ENCODE measurements around the gene PHLDB1. TPM values are rescaled to one million over a fixed set of nuclear protein-coding genes. Genes with fewer than 3 reads are reported as not detected.

PHLDB1 gene
- total RNA-seq, 2 donors from 2014 or later, result 108 to 159 TPM

DNA sequence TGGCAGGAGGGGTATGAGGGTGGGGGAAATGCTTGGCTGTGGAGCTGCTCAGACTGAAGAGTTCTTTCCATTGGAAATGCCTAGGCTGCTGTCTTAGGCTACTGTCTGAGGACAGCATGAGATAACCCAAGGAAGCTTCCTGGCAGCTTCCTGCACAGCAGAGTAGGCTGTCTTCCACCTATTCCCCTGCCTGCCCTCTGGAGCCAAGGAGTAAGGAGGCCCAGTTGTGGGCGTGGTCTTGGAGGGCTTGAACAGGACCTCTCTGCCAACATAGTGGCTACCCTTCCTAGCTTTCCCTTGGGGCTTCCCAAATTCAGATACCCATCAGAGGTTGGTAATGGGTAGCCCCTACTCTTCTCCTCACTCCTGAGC, 25.9 kb downstream of the PHLDB1 start:
- DNase-seq (no peak), ATAC-seq (no peak)
- intact Hi-C loops (cut with DNase I), result no loop called here

DNA sequence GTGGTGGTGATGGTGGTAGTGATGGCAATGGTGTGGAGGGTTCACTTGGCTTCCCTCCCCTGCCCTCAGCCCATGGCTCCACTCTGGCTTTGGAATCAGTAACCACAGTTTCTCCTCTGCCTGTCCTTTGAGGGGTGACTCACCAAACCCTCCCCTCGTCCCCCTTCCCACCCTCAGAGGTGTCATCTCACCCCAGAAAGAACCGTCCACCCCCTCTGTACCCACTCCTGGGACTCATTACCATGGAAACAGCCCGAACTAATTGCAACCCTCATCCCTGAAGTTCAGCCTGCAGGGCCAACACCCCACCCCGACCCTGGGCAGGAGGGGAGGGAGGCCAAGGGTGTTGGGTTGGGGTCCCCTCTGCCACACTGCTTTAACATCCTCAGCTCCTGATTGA, 26.6 kb downstream of the PHLDB1 start:
- ATAC-seq (peak in 1 of 2 donors; percentile 7), DNase-seq (no peak)
- intact Hi-C loops (cut with DNase I), result no loop called here

DNA sequence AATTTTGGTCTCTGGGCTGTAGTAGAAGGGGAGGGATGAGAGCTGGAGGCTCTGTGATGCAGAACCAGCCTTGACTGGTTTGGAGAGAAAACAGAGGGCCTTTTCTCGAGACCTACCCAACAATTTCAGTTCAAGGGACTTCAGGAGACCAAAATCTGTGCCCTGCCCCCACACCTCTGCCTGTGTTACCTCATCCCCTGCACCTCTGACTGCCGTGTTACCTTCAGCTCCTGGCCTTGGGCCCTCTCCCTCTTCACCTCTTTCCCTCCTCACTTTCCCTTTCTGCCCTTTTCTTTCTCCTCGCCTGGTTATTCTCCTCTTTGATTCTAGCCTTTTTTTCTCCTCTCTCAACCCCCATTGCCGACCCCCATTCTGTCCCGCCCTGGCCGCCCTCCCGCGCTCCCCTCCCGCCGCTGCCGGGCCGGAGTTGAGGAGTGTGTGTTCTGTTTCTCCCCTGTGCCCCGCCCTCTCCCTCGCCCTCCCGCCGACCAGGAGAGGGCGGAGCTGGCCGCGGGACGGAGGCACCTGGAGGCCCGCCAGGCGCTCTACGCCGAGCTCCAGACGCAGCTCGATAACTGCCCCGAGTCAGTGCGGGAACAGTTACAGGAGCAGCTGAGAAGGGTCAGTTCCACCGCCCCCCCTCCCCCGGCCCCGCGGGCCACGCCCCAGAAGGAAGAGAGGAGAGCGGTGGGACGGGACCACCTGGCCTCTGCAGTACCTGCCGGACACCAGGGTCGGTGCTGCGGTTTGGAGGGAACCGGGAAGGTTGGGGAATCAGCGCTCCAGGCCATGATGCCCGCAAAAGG, 27.2 kb downstream of the PHLDB1 start:
- intact Hi-C loops (cut with DNase I), result no loop called here
- DNase-seq (peak; percentile 85), ATAC-seq (peak; percentile 83 to 91)

DNA sequence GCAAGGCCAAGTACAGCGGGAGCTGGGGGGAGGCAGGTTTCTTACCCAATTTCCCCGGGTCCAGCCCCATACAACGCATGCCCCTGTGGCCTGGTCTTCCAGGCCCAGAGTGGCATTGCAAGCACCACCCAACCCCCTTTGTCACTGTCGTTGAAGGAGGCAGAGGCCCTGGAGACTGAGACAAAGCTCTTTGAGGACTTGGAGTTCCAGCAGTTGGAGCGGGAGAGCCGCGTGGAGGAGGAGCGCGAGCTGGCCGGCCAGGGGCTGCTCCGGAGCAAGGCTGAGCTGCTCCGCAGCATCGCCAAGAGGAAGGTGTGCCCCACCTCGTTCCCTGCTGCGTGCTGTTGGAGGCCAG, 27.8 kb downstream of the PHLDB1 start:
- intact Hi-C loops (cut with DNase I), result no loop called here
- ATAC-seq (peak; percentile 9 to 11), DNase-seq (no peak)

DNA sequence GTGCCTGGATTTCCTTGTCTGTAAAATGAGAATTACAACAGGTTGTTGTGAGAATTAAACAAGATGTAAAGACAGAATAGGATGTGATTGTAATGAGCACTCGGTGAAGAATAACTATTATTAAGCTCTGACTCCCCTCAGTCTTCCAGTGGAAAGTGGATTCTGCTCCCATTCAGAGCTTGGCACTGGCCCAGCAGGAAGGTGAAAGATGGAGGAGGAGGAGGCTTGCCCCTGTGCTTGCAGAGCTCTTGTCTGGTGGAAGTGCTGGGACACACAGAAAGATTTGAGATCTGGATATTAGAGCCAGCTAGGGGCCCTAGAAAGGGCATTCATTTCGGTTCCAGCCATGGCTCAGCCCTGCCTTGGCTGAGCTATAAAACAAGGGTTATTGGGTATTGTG, 28.2 kb downstream of the PHLDB1 start:
- no peak for ATAC-seq
- no peak for DNase-seq

DNA sequence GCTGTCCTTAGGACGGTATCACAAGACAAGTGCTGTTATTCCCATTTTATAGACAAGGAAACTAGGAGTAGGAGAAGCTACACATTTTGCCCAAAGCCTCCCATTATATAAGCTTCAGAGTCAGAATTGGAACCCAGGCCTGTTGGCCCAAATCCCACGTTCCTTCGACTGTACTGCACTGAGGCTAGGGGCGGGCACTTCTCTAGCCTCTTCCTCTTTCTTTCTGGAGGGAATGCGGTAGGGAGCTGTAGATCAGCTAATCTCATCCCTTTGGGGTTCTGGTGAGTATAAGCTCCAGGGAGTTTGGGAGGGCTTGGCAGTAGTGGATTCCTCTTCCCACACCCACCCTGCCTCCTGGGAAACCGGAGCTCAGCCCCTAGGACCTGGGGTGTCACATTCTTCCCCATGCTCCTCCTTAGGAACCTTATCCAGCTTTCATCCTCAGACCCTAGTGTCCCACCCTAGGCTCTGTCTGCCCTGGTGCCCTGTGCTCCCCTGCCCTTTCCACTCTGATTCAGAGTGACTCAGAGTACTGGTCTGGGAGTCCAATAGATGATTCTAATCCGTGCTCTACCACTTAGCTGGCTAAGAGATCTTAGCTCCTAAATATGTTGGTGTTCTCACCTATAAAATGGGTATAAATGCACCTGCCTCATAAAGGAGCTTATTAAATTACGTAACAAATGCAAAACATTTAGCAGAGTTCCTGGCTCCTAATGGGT, 29.3 kb downstream of the PHLDB1 start:
- ATAC-seq (no peak), DNase-seq (no peak)
- intact Hi-C loops (cut with DNase I), result no loop called here

More for the DNA sequence above, 28.2 kb downstream of the PHLDB1 start:
- intact Hi-C loops (cut with DNase I), result no loop called here

DNA sequence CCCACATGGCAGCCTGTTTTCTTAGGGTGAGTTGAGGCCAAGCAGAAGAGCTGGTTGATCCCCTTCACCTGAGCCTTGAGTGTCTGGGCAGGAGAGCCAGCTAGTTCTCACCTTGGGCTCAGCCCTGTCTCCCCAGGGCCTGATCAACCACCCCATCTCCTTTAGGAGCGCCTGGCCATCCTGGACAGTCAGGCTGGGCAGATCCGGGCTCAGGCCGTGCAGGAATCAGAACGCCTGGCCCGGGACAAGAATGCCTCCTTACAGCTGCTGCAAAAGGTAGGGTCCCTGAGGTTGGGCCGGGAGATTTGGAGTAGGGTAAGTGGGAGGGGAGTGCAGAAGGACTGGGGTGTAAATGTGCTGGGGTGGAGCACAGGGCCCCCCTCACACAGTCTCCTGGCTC, 31.3 kb downstream of the PHLDB1 start:
- intact Hi-C loops (cut with DNase I), result no loop called here
- DNase-seq, result no peak
- ATAC-seq, result no peak

DNA sequence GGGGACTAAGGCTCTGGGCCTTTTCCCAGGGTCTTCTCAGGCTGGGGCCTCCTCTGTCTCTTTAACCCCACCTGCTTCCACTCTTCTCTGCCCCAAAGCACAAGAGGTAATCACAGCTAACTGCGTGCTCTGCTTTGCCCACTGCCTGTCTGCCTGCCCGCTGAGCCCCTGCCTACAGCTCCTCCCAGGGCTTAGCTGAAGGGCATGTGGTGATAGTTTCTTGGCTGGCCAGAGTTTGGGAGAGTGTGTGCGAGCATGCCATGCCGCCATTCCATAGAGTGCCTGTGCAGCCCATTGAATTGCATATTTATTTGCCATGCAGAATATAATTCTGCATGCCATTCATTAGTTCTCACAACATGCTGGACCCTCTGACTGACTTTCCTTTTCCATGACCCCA, 32.5 kb downstream of the PHLDB1 start:
- DNase-seq, result no peak
- intact Hi-C loops (cut with DNase I), result no loop called here
- ATAC-seq, result peak; percentile 47 to 60

DNA sequence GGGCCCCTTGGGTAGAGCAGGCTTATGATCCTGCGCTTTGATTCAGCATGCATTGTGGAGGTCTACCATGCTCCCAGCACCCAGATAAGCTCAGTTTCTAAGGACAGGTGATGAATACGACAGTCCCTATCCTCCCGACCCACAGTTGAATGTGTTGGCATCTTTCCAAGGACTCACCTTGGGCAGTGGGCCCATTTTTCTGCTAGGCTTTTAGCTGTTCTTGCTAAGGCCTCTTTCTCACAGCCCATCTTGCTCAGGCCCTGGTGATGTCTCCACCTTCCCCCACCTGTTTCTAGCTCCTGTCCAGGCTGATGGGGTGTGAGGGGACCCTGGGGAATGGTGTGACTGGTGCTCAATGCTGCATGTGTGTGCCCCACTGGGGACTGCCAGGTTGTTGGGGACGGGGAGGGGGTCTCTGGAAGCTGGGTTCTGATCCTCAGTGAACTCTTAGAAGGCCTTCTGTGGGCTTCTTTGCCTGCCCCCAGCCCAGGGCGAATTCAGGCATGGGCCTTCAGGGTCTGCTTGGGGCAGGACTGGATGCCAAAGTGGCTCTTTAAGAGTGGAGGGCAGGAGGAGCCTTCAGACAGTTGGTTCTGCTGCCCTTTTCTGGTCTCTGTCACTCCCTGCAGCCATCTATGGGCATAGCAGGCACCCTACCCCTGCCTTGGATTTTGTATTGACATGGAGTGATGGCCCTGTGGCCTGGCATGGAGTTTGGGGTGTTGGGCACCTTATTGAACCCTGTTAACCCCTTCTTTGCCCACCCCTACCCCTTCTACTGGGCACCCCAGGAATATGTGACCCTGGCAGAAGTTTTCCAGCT, 33.1 kb downstream of the PHLDB1 start:
- ATAC-seq, result no peak

DNA sequence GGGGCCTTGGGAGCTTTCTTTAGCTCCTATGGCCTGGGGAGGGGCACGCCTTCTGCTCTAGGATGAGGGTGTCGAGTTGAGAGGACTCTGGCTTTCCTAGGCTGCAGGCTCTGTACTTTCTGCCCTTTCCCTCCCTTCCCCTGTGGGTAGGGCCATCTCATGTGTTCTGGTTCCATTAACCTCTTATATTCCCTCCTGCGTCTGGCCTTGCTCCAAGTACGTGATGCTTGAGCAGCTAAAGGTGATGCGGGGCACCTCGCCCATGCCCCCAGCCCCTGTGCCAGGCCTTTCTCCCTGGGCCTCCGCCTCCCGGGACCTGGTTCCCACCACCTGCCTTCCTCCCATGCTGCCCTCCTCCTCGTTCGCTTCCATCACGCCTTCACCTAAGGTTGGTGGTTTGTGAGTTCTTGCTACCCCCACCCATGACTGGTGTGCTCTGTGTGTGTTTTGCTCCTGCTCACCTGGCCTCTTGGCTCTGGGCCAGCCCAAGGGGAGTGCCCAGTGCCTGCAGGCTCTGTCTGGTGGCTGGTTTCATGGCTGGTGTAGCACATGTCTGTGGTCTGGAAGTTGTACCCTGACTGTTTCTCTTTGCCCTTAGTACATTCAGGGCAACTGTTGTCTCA, 34.1 kb downstream of the PHLDB1 start:
- ATAC-seq (no peak), DNase-seq (no peak)
- intact Hi-C loops (cut with DNase I), result no loop called here

More for the DNA sequence above, 33.1 kb downstream of the PHLDB1 start:
- no peak for DNase-seq
- intact Hi-C loops (cut with DNase I), result no loop called here

DNA sequence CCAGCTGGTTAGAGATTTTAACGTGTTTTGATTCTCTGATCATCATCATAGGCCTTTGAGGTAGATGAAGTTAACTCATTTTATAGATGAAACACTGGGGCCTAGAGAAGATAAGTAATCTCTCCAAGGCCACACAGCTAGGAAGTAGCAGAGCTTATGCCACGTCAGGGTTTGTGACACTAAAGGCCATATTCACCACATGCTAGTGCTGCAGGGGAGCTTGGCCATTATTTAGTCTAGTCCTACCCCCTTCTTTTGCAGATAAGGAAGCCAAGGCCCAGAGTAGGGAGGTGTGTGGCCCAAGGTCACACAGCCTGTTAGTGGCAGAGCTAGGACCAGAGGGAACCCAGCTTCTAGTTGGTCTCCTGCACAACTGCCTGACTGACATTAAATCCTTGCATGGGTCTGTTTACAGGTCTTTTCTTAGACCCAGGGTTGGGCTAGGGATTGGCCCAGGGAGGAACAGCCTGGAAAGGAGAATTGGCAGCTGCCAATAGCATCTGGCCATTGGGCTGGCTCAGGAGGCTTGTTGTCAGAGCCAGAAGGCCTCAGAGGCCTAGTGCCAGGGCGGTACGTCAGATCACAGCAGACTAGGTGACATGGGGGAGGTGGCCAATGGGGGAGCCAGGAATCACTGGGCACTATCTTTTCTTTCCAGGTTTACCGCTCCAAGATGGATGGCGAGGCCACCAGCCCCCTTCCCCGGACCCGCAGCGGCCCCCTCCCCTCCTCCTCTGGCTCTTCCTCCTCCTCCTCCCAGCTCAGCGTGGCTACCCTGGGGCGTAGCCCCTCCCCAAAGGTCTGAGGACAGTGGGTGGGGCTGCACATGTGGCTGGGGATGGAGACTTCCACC, 36.0 kb downstream of the PHLDB1 start:
- DNase-seq, result no peak
- ATAC-seq, result no peak
- intact Hi-C loops (cut with DNase I), result no loop called here

DNA sequence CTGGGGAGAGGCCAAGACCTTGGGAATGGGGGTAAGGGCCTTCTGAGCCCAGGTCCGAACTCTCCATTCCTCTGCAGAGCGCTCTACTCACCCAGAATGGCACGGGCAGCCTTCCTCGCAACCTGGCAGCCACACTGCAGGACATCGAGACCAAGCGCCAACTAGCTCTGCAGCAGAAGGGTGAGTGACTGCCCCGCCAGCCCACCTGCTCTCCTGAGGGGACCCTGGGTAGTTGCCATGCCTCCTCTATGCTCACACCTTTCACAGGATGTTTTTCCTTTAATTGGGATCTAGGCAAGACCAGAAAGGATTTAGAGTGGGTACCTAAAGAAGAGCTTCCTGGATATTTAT, 36.6 kb downstream of the PHLDB1 start:
- intact Hi-C loops (cut with DNase I), result no loop called here
- ATAC-seq, result no peak
- DNase-seq, result no peak

DNA sequence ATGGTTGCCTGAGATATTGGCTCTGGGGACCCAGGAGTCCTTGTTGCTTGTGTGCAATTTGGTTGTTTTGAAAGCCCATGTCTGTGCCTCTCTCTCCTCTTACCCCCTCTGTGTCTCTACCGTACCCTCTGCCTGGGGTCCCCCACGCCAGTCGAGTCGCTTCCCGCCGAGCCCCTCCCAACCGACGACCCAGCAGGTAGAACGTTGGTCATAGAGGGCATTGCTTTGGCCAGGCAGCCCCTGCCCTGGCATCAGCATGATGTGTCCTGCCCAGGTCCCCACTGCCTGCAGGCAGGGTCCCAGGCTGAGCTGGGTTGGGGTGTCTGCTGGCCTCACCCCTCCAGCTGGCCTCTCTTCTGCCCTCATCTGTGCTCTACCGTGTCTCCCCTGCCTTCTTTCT, 37.1 kb downstream of the PHLDB1 start:
- intact Hi-C loops (cut with DNase I), result no loop called here
- ATAC-seq, result no peak
- DNase-seq, result no peak

DNA sequence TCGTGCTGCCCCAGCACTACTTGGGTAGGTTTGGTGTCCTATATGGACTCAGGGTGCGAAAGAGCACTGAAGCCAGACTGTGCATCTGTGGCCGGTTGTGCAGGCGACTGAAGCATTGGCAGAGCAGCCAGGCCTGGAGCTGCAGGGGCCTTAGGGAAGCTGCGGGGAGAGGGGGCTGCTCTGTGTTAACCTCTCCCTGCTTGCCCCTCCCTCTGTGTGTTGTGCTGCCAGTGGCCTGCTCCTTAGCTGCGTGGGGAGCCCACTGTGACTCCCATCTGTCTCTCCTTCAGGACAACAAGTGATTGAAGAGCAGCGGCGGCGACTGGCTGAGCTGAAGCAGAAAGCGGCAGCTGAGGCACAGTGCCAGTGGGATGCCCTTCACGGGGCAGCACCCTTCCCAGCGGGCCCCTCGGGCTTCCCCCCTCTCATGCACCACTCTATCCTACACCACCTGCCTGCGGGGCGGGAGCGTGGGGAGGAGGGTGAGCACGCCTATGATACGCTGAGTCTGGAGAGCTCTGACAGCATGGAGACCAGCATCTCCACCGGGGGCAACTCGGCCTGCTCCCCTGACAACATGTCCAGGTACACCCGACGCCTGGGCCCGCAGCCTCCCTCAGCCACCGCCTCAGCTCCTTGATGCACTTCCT, 37.8 kb downstream of the PHLDB1 start:
- intact Hi-C loops (cut with DNase I), result no loop called here
- ATAC-seq (no peak), DNase-seq (peak; percentile 31)

DNA sequence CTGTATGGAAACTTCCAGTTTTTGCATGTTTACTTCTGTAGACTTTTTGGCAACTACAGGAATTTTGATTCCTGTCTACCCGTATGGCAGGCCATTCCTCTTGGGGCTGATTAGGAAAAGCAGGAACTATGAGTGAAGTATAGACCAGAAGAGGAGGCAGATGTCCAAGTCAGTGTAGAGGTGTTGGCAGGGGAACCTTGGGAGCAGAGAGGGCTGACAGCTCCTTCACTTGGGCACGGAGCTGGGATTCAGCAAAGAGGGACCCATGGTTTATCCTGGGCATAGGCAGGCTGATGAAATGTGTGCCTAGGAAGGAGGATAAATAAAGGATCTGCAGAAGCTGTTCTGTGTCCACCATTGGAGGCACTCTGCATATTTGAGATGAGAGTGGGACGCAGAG, 39.0 kb downstream of the PHLDB1 start:
- ATAC-seq, result peak in 1 of 2 donors; percentile 51
- intact Hi-C loops (cut with DNase I), result no loop called here

DNA sequence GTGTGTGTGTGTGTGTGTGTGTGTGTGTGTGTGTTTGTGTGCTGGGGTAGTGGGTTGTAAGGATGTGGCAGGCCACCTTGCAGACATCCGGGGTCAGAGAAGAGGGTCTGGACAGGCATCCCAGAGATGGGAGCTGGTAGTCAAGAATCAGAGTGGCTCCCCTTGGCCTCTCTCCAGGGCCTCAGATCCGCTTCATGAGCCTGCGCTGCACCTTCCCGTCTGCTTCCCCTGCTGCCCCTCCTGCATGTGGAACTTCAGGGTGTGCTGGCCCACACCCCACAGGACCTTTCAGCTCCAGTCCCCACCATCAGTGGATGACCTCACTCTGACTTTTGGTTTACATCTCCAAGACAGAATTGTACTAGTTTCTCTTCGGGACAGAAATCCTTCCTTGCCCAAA, 40.9 kb downstream of the PHLDB1 start:
- peak; percentile 12 for DNase-seq
- ATAC-seq, result no peak
- intact Hi-C loops (cut with DNase I), result no loop called here

More for the DNA sequence above, 39.0 kb downstream of the PHLDB1 start:
- DNase-seq, result peak; percentile 7

DNA sequence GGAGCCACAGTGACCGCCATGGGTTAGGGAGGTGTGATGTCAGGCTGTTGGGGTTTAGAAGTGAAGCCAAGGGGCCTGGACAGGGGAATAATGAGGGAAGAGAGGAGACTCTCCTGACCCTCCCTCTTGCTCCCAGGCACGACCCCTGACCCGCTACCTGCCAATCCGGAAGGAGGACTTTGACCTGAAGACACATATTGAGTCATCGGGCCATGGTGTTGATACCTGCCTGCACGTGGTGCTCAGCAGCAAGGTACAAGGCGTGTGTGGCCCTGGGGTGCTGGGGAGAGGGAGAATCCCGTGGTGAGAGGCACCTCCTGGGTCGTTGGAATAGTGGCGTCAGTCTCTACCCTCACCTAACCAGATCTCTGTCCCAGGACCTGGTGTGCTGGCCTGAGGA, 42.5 kb downstream of the PHLDB1 start:
- intact Hi-C loops (cut with DNase I), result loop anchor here in 1 of 2 donors (10.0 kb wide), 1 partner anchor 55 kb away; no protein-coding TSS in a partner anchor
- DNase-seq (peak; percentile 15), ATAC-seq (no peak)

DNA sequence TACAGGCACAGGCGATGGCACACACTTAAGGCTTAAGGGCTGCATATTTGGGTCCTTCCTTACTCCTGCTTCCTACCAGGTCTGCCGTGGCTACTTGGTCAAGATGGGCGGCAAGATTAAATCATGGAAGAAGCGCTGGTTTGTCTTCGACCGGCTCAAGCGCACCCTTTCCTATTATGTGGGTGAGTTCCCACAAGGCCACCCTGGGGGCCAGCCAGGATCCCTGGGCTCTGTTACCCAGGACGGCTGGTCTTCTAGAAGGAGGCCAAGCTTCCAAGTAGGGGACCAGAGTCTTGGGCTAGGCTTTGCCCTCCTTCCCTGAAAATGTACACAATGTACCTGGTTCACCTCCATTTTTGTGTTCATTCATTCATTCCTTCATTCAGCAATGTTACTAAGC, 43.0 kb downstream of the PHLDB1 start:
- DNase-seq (peak; percentile 12), ATAC-seq (no peak)
- intact Hi-C loops (cut with DNase I), result loop anchor here in 1 of 2 donors (10.0 kb wide), 1 partner anchor 56 kb away; no protein-coding TSS in a partner anchor
